Measurements from ENCODE around the gene VPS35L. TPM values are rescaled to one million over a fixed set of nuclear protein-coding genes. Genes with fewer than 3 reads are reported as not detected.
A peak's percentile ranks its signal among the peaks of the same experiment; 100 is the strongest.

Gene VPS35L
- total RNA-seq, result 24.6 TPM
- long read RNA-seq, transcript VPS35L-203 (31 exons, 3,855 nt), result major isoform, 11 of 17 reads
- long read RNA-seq, partial matches to known transcripts, result 5 of 17 reads
- long read RNA-seq, other reads (novel, unspliced or antisense), result 1 of 17 reads

- intact Hi-C loops (cut with DNase I), result loop anchor here (1.0 to 10.0 kb wide), 3 partner anchors 32 to 829 kb away; partner anchors contain the start of gene CCP110
- DNase-seq (ENCODE audit: missing footprints) (peak; percentile 99), ATAC-seq (peak; percentile 100)
These were observed at the start of gene VPS35L for GRCh38 chr16:19555186-19555937. Gene VPS35L, plus strand, starts transcription at chr16:19555703. Its CDS starts 27 bp downstream, at chr16:19555730.

GRCh38 chr16:19506965-19507364 is 48.5 kb upstream of the VPS35L start:
- DNase-seq (ENCODE audit: missing footprints), result no peak
- intact Hi-C loops (cut with DNase I), result no loop called here
- no peak for ATAC-seq

GRCh38 chr16:19507867-19508266 is 47.6 kb upstream of the VPS35L start:
- no peak for DNase-seq (ENCODE audit: missing footprints)
- intact Hi-C loops (cut with DNase I), result no loop called here
- no peak for ATAC-seq

GRCh38 chr16:19512297-19512696 is 43.2 kb upstream of the VPS35L start:
- ATAC-seq (no peak), DNase-seq (ENCODE audit: missing footprints) (no peak)
- intact Hi-C loops (cut with DNase I), result no loop called here

GRCh38 chr16:19513377-19514053 is 42.0 kb upstream of the VPS35L start:
- intact Hi-C loops (cut with DNase I), result no loop called here
- peak; percentile 57 for ATAC-seq
- no peak for DNase-seq (ENCODE audit: missing footprints)

- no peak for ATAC-seq
- DNase-seq (ENCODE audit: missing footprints), result no peak
- intact Hi-C loops (cut with DNase I), result no loop called here
These were observed 39.7 kb upstream of the VPS35L start for GRCh38 chr16:19515757-19516156.

- ATAC-seq (no peak), DNase-seq (ENCODE audit: missing footprints) (no peak)
- intact Hi-C loops (cut with DNase I), result no loop called here
These were observed 37.9 kb upstream of the VPS35L start for GRCh38 chr16:19517424-19518089.

GRCh38 chr16:19518388-19518787 is 37.1 kb upstream of the VPS35L start:
- DNase-seq (ENCODE audit: missing footprints), result no peak
- no peak for ATAC-seq
- intact Hi-C loops (cut with DNase I), result no loop called here

- intact Hi-C loops (cut with DNase I), result loop anchor here (5.0 to 10.0 kb wide), 2 partner anchors 454 to 716 kb away; partner anchors contain the start of genes ARL6IP1 and COQ7
- DNase-seq (ENCODE audit: missing footprints) (no peak), ATAC-seq (no peak)
These were observed 34.6 kb upstream of the VPS35L start for GRCh38 chr16:19520861-19521331.

- peak; percentile 91 for ATAC-seq
- intact Hi-C loops (cut with DNase I), result loop anchor here (5.0 to 10.0 kb wide), 2 partner anchors 454 to 717 kb away; partner anchors contain the start of genes ARL6IP1 and COQ7
- peak; percentile 98 for DNase-seq (ENCODE audit: missing footprints)
These were observed 33.8 kb upstream of the VPS35L start, which contains the start of gene GDE1 for GRCh38 chr16:19521471-19522396. Gene GDE1, minus strand, starts transcription at chr16:19522098. Its CDS starts 134 bp downstream, at chr16:19521964.

- no peak for DNase-seq (ENCODE audit: missing footprints)
- ATAC-seq, result no peak
- intact Hi-C loops (cut with DNase I), result loop anchor here (5.0 to 10.0 kb wide), 2 partner anchors 455 to 718 kb away; partner anchors contain the start of genes ARL6IP1 and COQ7
These were observed 33.1 kb upstream of the VPS35L start for GRCh38 chr16:19522397-19522732.

GRCh38 chr16:19522760-19523159 is 32.7 kb upstream of the VPS35L start:
- DNase-seq (ENCODE audit: missing footprints) (no peak), ATAC-seq (no peak)
- intact Hi-C loops (cut with DNase I), result loop anchor here (1.0 to 10.0 kb wide), 3 partner anchors 33 to 718 kb away; partner anchors contain the start of genes ARL6IP1, COQ7 and VPS35L

- DNase-seq (ENCODE audit: missing footprints), result no peak
- intact Hi-C loops (cut with DNase I), result loop anchor here (1.0 to 10.0 kb wide), 3 partner anchors 32 to 718 kb away; partner anchors contain the start of genes ARL6IP1, COQ7 and VPS35L
- no peak for ATAC-seq
These were observed 32.3 kb upstream of the VPS35L start for GRCh38 chr16:19523184-19523558.

GRCh38 chr16:19523559-19524355 is 31.7 kb upstream of the VPS35L start, which contains the start of gene CCP110:
Gene CCP110, plus strand, starts transcription at chr16:19523942. Its CDS starts 3,940 bp downstream, at chr16:19527882.
- DNase-seq (ENCODE audit: missing footprints), result peak; percentile 99

GRCh38 chr16:19524356-19524615 is 31.2 kb upstream of the VPS35L start:
- no peak for DNase-seq (ENCODE audit: missing footprints)
- peak; percentile 1 for ATAC-seq
- intact Hi-C loops (cut with DNase I), result loop anchor here (5.0 to 10.0 kb wide), 2 partner anchors 457 to 719 kb away; partner anchors contain the start of genes ARL6IP1 and COQ7

More at GRCh38 chr16:19523559-19524355, 31.7 kb upstream of the VPS35L start, which contains the start of gene CCP110:
- peak; percentile 93 for ATAC-seq
- intact Hi-C loops (cut with DNase I), result loop anchor here (1.0 to 10.0 kb wide), 3 partner anchors 32 to 719 kb away; partner anchors contain the start of genes ARL6IP1, COQ7 and VPS35L

- no peak for ATAC-seq
- no peak for DNase-seq (ENCODE audit: missing footprints)
- intact Hi-C loops (cut with DNase I), result loop anchor here (5.0 to 10.0 kb wide), 2 partner anchors 457 to 720 kb away; partner anchors contain the start of genes ARL6IP1 and COQ7
These were observed 30.7 kb upstream of the VPS35L start for GRCh38 chr16:19524616-19525384.

All from Right ventricle myocardium inferior (tissue), 1 donor.